ENCODE data around the gene RNF150.

RNF150 gene

GRCh38 chr4:140903522-140904475 lies 229.5 kb downstream of the RNF150 start:
- DNase-seq: no peak

DNA sequence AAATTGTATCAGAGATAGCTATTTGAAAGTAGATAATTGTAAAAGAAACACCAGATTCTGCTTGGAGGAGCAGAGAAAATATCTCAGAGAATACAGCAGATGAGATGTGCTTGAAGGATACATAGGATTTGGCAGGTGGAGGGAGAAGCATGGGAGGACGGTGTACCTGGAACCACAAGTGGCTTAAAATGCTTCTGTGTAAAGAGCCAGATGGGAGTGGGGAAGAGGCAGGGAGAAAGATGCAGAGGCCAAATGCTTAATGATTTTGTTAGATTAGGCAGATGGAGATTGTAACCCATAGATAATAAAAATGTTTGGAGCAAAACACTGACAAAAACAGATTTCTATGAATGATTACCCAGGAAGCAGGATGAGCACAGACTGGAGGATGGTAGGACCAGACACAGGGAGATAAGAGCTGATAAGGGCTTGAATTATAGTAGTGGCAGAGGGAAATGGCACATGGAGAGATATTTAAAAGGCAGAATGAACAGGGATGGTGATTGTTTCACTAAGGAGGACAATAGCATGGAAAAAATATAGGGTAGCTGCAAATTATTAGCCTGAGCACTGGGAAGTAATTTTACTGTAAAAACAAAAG lies 231.4 kb downstream of the RNF150 start:
- DNase-seq: no peak

DNA sequence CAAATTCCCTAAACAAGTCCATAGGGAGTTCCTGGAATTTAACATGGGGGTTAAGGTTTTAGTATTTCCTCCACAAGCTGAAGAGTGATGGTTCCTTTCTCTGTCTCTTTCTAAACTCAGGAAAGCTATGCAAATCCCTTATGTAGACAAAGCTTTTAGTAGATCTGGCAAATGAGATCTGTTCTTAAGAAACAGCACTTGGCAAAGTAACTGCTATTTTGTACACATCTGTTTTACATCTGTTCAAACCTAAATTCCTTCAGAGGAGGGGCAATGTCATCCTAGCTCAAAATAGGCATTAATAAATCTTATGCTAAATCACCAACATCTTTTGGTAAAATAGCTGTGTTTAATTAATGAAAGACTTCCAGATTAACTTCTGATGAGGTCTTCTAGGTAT lies 239.3 kb downstream of the RNF150 start:
- DNase-seq: no peak

- DNase-seq: no peak
Observed at GRCh38 chr4:140888054-140888453, 245.2 kb downstream of the RNF150 start.

DNA sequence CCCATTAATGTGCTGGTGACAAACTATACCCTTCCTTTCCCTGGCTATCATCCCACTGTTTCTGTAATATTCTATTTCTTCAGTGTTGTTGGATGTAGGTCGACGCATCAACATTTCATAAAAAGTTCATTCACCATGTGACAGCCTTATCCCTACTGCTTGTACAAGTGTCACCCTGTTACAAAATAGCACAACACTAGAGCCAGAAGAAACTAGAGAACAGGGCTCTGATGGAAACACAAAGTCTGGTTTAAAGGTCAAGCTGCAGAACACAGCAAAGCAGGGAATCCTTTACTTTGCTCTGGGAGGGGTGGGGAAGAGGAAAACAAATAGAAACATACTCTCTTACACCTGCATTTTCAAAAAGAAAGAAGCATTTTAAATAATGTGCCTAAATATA lies 245.8 kb downstream of the RNF150 start:
- DNase-seq: no peak

DNA sequence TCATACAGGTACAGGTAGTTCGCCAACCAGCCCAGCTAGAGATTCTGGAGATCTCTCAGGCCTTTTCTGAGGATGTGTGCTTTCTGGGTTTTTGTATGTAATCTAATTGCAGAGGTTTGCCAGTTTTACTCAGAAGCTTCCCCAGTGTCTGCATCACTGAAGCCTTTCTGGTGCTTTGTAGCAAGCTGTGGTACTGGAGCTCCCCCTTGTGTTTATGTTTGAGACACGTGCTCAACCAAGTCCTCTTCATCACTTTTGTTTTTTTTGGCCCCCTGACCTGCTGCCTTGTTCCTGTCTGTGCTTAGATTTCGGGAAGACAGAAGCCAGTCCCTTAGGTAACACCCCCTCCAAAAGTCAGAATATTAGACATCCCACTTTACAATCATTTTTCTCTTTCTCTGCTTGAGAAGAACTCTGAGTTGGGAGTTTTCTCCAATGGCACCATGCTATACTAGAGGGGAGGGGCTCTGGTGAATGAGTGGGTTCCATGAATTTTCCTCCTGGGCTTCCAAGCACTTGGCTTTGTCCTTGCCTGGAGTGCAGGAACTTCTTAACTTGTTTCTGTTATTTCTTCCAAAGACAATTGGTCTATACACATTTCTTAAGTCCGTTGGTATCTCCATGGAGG lies 248.7 kb downstream of the RNF150 start:
- peak; percentile 88 for DNase-seq

- DNase-seq: no peak
Observed at GRCh38 chr4:140877781-140878180, 255.5 kb downstream of the RNF150 start.

GRCh38 chr4:140876615-140877364 lies 256.5 kb downstream of the RNF150 start:
- DNase-seq: no peak

- DNase-seq: no peak
Observed at GRCh38 chr4:140875746-140876452, 257.4 kb downstream of the RNF150 start.

- DNase-seq: peak; percentile 79
Observed at GRCh38 chr4:140874056-140874455, 259.2 kb downstream of the RNF150 start.

GRCh38 chr4:140871368-140871767 lies 261.9 kb downstream of the RNF150 start:
- no peak for DNase-seq

DNA sequence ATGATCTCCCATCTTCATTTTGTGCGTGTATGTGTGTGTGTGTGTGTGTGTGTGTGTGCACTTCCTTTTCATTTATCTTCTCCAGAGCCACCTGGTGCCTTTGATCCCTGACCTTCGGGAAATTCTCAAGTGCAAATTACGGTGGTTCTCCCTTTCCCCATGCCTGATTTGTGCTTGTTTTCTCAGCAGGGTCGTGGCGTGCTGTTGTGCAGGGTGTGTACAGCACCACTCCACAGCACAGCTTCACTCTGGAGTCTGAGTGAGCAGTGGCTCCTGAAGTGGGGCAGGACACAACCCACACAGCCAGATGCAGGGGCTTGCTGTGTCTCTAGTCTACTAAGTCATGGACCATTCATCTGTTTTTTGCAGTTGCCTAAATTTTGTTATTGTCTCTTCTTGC lies 262.8 kb downstream of the RNF150 start:
- DNase-seq: no peak

DNA sequence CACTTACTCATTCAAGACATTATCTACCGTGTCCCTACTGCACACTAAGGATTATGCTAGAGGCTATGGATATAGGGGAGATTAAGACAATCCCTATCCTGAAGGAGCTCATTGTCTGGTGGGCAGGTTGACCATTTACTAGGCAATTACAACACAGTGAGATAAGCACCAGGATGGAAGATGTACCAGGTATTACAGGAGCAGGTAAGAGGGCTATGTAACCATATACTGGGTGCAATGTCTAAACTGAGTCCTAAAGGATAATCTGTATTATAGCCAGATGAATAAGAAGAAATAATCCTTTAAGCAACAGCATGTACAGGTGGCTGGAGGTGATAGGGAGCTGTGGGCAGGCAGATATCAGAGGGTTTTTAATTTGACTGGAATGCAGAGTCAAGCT lies 263.8 kb downstream of the RNF150 start:
- no peak for DNase-seq

DNA sequence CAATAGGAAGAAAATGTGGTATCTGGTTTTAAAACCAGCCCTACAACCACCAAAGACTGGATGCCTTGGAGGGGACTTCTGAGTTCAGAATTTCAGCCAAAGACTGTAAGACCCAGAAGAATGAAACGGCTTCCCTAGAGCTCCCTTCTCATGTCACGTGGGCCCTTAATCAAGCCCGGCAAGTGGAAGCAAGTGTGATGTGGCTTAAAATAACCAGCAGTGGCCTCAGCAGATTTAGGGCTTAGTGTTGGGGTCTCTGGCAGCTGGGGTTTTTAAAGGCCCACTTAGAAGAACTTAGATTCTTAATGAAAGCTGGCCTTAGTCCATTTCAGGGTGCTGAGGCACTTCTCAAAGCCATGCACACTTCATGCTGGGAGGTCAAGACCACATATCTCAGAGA lies 265.9 kb downstream of the RNF150 start:
- DNase-seq: no peak

DNA sequence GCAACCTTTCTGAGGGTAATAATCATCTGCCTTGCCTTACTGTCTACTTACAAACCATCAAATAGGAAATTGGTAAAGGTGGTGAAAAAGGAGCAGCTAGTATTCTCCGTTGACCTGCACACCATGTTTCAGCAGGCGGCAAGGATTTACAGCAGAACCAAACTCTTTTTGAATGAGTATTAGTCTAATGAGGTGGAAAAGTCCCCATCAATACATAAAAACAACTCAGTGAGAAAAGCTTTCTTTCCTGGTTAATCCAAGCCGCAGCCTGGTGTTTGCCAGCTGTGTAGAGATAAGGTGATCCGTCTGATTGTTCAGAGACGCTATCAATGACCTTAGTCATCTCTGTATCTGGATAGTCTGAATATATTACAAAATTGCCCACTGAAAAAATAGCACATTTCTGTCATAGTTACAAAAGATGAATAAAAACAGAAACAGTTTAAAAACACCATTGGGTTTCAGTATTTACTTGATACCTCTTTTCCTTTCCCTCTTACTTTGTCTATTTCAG lies 266.7 kb downstream of the RNF150 start:
- no peak for DNase-seq

GRCh38 chr4:140865253-140866217 lies 267.7 kb downstream of the RNF150 start:
- no peak for DNase-seq

- no peak for DNase-seq
Observed at GRCh38 chr4:140863197-140863596, 270.1 kb downstream of the RNF150 start.

DNA sequence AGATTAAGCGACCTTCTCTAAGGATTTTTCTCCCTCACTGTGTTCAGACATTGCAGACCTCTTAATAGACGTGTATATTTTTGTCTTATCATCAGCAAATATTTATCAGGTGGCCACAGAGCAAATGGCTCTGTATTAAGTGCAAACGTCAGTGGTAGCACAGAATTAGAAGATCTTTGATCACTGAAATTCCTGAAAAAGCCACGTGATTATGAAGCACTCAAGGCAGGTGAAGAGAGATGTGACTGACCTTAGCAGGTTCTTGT lies 271.2 kb downstream of the RNF150 start:
- DNase-seq: no peak

DNA sequence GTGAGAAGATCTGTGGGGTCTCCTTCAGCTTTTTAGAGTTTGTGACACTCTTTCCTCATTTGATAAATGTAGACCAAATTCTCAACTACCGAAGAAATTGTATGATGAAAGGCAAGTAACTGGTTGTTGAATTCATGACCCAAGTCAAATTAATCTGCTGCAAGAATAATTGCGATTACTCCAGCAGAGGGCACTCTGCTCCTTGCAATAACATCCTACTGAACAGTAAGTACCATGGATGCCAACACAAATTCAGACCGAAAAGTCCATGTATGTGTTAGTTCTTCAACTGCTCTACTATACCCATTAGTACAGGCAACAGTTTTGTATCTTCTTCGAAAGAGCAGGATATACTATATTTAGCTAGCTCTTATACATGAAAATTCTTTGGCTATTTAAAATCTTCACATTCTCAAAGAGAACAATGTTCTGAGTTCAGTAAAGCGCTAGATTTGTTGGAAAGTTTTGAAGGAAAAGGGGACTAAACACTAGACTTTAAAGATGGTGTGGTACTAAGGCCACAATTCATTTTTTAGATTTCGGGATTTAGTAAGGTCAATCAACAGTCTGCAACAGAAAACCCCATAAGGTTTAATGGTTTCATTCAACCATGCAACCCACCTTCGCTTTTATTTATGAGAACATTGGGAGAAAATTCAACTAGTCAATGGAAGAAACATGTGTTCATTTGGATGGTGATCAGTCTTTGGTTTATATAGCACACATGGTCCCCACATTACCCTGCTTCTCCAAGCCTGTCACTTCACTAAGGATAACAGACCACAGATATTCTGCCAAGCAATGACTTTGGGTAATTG lies 271.7 kb downstream of the RNF150 start:
- peak; percentile 89 for DNase-seq

GRCh38 chr4:140858897-140859296 lies 274.4 kb downstream of the RNF150 start:
- DNase-seq: no peak

Data from hematopoietic multipotent progenitor cell treated with erythropoietin and hydrocortisone succinate and interleukin-3 and kit ligand, for 4 days (in vitro differentiated cells).